ENCODE measurements around the gene B4GALT3. TPM values are rescaled to one million over a fixed set of nuclear protein-coding genes. Genes with fewer than 3 reads are reported as not detected.
A peak's percentile ranks its signal among the peaks of the same experiment; 100 is the strongest.

Gene B4GALT3
- total RNA-seq, 2 donors from 2014 or later, result 38.2 to 68.7 TPM

DNA sequence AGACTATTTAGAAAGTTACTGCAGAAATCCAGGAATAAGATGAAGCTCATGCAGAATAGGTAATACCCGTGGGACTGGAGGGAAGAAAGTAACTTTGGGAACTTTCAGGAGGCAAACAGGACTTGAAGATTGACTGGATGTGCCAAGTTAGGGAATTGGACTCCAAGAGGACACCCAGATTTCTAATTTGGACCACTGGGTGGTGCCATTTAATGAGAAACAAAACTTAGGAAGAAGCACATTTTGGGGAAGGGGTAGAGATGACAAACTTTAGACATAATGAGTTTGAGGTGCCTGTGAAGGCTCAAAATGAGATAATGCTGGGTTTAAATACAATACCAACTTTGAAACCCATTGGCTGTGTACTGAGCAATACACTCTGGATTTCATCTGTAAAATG is 3.3 kb upstream of the B4GALT3 start:
- 68% methylated on average over 1 of the region's 1 CpG for WGBS
- TF ChIP-seq POLR2AphosphoS5 (IDR thresholded peaks at IDR 0.05), result no peak
- TF ChIP-seq, protein P1, sequence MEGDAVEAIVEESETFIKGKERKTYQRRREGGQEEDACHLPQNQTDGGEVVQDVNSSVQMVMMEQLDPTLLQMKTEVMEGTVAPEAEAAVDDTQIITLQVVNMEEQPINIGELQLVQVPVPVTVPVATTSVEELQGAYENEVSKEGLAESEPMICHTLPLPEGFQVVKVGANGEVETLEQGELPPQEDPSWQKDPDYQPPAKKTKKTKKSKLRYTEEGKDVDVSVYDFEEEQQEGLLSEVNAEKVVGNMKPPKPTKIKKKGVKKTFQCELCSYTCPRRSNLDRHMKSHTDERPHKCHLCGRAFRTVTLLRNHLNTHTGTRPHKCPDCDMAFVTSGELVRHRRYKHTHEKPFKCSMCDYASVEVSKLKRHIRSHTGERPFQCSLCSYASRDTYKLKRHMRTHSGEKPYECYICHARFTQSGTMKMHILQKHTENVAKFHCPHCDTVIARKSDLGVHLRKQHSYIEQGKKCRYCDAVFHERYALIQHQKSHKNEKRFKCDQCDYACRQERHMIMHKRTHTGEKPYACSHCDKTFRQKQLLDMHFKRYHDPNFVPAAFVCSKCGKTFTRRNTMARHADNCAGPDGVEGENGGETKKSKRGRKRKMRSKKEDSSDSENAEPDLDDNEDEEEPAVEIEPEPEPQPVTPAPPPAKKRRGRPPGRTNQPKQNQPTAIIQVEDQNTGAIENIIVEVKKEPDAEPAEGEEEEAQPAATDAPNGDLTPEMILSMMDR (IDR thresholded peaks at IDR 0.05), result peak in 1 of 4 experiments; percentile 12
- no peaks in the 10 kb centered on the region for H3K27me3 ChIP-seq (replicated peaks; ENCODE audit: insufficient read depth)
- H3K36me3 ChIP-seq, result no peaks in the 10 kb centered on the region
- no peaks in the 10 kb centered on the region for H3K4me1 ChIP-seq (replicated peaks)
- DNase-seq (ENCODE audit: low spot score), result no peak
- intact Hi-C loops (cut with DNase I), result no loop called here
- H3K4me3 ChIP-seq, result no peak overlapping the region
- H3K9me3 ChIP-seq, result no peaks in the 10 kb centered on the region
- no peak overlapping the region for H3K27ac ChIP-seq

DNA sequence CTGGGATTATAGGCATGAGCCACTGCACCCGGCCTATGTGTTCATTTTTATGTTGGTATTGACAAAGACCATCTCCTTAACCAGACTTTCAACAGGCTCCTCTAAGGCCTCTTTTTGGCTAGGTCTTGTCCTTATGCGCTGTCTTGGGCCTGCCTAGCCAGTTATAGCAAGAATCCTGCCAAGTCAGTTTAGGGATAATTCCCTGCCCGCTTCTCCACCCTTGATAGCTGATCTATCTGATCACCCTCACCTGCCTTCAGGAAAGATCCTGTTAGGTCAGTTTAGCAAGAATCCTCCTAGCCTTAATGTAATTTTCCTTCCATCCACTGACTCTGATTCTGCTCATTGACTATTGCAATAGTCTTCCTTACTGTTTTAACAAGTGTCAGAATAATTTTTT is 2.4 kb upstream of the B4GALT3 start:
- H3K36me3 ChIP-seq, result no peaks in the 10 kb centered on the region
- 65% methylated on average over 3 of the region's 3 CpGs for WGBS
- TF ChIP-seq POLR2A (IDR thresholded peaks at IDR 0.05) (no peak), POLR2AphosphoS5 (IDR thresholded peaks at IDR 0.05) (no peak)
- no peaks in the 10 kb centered on the region for H3K4me1 ChIP-seq (replicated peaks)
- intact Hi-C loops (cut with DNase I), result no loop called here
- no peaks in the 10 kb centered on the region for H3K9me3 ChIP-seq
- H3K27me3 ChIP-seq (replicated peaks; ENCODE audit: insufficient read depth), result no peaks in the 10 kb centered on the region
- no peak for DNase-seq (ENCODE audit: low spot score)
- H3K27ac ChIP-seq, result no peak overlapping the region
- H3K4me3 ChIP-seq, result no peak overlapping the region

DNA sequence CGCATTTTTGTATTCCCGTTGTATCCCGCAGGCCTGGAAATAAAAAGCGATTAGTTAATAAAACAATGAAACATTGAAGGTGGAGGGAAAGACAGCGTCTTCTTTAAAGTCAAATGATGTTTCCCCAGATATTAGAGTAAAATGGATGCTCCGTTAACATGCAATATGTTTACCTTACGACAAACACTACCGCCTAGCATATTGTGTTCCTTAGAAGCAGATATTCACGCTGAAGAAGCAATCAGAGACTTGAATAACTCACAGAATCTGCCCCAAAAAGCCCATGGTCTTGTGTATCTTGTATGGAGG is 583 bp upstream of the B4GALT3 start:
- Histone ChIP-seq H3K36me3 (no peaks in the 10 kb centered on the region), H3K9me3 (no peaks in the 10 kb centered on the region), H3K4me3 (peak overlapping the region; percentile 75 to 77), H3K27ac (peak overlapping the region; percentile 84 to 87), H3K4me1 (replicated peaks) (no peaks in the 10 kb centered on the region), H3K27me3 (replicated peaks; ENCODE audit: insufficient read depth) (no peaks in the 10 kb centered on the region)
- TF ChIP-seq POLR2AphosphoS5 (IDR thresholded peaks at IDR 0.05), result no peak
- TF ChIP-seq, protein P1 (IDR thresholded peaks at IDR 0.05), result no peak
- no peak for TF ChIP-seq POLR2A (IDR thresholded peaks at IDR 0.05)
- intact Hi-C loops (cut with DNase I), result no loop called here
- WGBS, result 33% methylated on average over 9 of the region's 9 CpGs
- no peak for DNase-seq (ENCODE audit: low spot score)

DNA sequence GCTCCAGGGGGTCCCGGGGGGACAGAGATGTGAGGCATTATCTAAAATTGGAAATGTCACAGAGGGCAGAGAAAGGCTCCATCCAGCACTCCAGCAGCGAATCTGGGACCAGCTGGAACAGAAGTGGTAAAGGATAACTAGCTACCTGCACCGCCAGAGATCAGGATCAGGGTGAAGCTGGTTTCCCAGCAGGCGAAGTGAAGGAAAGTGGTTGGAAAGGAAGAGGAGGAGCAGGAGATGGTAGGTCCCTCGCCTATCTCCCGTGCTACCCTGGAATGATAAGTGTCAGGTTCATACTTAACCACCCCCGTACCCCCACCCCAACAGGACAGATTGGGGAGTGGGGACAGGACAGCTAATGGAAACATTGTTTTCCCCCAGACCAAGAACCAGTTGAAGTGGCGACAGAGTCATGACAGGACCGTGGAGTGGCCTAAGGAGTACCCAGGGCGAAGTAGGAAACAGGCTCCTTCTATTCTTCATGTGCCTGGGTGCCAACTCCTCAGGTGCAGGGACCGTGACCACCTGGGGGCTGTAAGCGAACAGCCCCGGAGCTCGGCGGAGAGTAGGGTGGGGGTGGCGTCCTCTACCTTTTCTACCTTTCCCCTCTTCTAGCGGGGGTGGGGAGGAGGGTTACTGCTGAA is 717 bp downstream of the B4GALT3 start:
- no peaks in the 10 kb centered on the region for H3K27me3 ChIP-seq (replicated peaks; ENCODE audit: insufficient read depth)
- intact Hi-C loops (cut with DNase I), result no loop called here
- 14% methylated on average over 17 of the region's 17 CpGs for WGBS
- H3K27ac ChIP-seq, result peak overlapping the region; percentile 84 to 87
- peak overlapping the region; percentile 75 to 77 for H3K4me3 ChIP-seq
- no peaks in the 10 kb centered on the region for H3K9me3 ChIP-seq
- no peaks in the 10 kb centered on the region for H3K4me1 ChIP-seq (replicated peaks)
- TF ChIP-seq, protein P1 (IDR thresholded peaks at IDR 0.05), result no peak
- no peak for TF ChIP-seq POLR2A (IDR thresholded peaks at IDR 0.05)
- TF ChIP-seq POLR2AphosphoS5 (IDR thresholded peaks at IDR 0.05), result no peak
- no peak for DNase-seq (ENCODE audit: low spot score)
- peaks cover 0 to 5% of the 10 kb centered on the region in 2 donors for H3K36me3 ChIP-seq

DNA sequence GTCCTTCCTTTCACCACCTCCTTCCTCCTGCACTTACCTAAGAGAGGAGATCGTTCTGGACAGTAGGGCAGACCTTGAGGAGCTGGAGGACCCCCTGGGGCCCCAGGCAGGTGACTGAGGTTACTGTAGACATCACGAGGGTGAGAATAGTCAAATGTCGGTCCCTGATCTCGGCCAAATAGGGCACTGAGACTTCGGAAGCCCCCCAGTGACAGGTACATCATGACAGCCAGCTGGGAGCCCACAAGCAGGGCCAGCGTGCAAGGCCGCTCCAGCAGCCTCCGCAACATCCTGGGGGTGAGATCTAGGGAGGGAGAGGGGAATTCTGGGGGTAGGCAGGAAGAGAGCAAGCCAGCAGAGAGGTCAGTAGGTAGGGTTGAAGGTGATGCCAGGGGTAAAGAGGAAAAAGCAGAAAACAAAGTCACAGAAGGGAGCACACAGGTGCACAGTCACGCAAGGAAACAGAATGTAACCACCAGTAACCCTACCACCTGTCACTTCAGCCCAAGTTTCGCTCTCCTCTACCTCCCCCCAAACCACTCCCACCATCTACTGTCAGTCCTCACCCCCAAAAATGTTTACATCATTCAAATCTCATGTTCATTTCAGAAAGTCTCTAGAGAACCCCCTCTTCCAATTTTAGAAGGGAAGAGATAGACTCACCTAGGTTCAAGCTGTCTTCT is 1.4 kb downstream of the B4GALT3 start:
- DNase-seq (ENCODE audit: low spot score), result no peak
- WGBS, result 85% methylated on average over 10 of the region's 10 CpGs

More for the DNA sequence above, 1.4 kb downstream of the B4GALT3 start:
- intact Hi-C loops (cut with DNase I), result no loop called here
- no peaks in the 10 kb centered on the region for H3K4me1 ChIP-seq (replicated peaks)
- peak overlapping the region; percentile 84 to 87 for H3K27ac ChIP-seq
- H3K4me3 ChIP-seq, result peak overlapping the region in 1 of 2 donors; percentile 75
- no peaks in the 10 kb centered on the region for H3K27me3 ChIP-seq (replicated peaks; ENCODE audit: insufficient read depth)
- no peak for TF ChIP-seq POLR2A (IDR thresholded peaks at IDR 0.05)
- no peak for TF ChIP-seq POLR2AphosphoS5 (IDR thresholded peaks at IDR 0.05)
- TF ChIP-seq, protein P1 (IDR thresholded peaks at IDR 0.05), result no peak
- H3K9me3 ChIP-seq, result no peaks in the 10 kb centered on the region
- H3K36me3 ChIP-seq, result peaks cover 0 to 12% of the 10 kb centered on the region in 2 donors

Measured in prostate gland (tissue), 2 donors.